ENCODE measurements around the gene MTMR3.

DNA sequence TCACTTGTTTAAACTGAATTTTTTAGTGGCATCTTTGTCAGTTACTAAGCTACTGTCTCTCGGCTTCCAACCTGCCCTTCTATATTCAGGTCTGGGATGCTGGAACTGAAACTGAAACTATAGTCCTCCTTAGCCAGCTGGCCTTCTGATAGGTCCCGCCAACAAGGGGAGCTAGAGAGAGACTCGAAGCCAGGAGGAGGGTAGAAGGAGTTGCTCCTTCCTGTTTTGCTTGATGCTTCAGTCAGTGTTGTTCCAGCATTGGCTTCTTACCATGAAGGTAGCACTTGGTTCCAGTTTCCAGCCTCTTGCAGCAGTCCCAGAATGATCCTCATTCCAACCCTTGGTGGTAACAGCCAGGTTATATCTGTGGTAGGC lies 164.4 kb downstream of the MTMR3 start:
- TF ChIP-seq CTCF (IDR thresholded peaks at IDR 0.05; ENCODE audit: low read length): no peak
- TF ChIP-seq EZH2 (optimal IDR thresholded peaks at IDR 0.05; ENCODE audit: low read depth, low read length): no peak
- TF ChIP-seq EZH2phosphoT487 (IDR thresholded peaks at IDR 0.05; ENCODE audit: low read length): no peak

Measured in MM.1S (cell line).